ENCODE data around the gene BHLHE23. TPM values are rescaled to one million over a fixed set of nuclear protein-coding genes. Genes with fewer than 3 reads are reported as not detected.

Gene BHLHE23
- total RNA-seq, 1 donor from 2014 or later: not detected

DNA sequence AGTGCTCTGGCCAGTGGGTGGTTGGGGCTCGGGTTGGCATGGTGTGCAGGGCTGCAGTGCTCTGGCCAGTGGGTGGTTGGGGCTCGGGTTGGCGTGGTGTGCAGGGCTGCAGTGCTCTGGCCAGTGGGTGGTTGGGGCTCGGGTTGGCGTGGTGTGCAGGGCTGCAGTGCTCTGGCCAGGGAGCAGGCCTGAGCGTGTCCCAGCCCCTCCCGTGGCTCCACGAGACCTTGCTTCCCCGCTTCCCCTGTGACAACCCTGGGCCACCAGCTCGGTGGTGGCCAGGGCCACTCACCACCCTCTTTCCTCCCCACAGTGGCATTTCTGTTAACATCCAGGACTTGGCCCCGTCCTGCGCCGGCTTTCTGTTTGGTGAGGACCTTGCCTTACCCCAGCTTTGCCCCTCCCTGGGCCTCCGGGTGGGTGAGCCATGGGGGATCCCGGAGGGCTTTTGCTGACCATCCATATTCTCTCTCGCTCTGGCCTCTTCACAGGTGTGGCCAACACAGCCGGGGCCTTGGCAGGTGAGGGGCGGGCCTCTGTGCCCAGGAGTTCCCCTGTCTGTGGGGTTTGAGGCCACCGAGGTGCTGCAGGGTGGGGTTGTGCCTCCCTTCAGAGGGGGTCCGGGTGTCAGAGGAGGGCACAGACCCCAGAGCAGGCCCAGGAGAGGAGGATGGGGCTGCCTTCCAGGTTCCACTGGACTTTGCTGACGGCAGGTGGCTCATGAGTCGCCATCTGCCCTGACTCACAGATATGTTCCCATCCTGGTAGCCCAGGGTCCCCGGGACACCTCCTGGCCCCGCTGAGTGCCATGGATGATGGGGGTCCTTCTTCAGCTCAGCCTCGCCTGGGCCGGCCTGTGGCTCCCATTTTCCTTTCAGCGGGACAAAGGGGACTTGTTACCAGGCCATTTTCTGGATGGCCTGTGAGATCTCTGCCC lies 40.3 kb downstream of the BHLHE23 start:
- Mint-ChIP-seq H3K36me3 (ENCODE audit: low read depth) (no peaks in the 10 kb centered on the region), H3K9me3 (no peaks in the 10 kb centered on the region), H3K27ac (ENCODE audit: unreplicated experiment) (no peak overlapping the region), H3K4me3 (no peak overlapping the region), H3K4me1 (peaks cover 2% of the 10 kb centered on the region), H3K27me3 (ENCODE audit: low read depth) (peaks cover 5% of the 10 kb centered on the region)
- TF ChIP-seq, protein P1, sequence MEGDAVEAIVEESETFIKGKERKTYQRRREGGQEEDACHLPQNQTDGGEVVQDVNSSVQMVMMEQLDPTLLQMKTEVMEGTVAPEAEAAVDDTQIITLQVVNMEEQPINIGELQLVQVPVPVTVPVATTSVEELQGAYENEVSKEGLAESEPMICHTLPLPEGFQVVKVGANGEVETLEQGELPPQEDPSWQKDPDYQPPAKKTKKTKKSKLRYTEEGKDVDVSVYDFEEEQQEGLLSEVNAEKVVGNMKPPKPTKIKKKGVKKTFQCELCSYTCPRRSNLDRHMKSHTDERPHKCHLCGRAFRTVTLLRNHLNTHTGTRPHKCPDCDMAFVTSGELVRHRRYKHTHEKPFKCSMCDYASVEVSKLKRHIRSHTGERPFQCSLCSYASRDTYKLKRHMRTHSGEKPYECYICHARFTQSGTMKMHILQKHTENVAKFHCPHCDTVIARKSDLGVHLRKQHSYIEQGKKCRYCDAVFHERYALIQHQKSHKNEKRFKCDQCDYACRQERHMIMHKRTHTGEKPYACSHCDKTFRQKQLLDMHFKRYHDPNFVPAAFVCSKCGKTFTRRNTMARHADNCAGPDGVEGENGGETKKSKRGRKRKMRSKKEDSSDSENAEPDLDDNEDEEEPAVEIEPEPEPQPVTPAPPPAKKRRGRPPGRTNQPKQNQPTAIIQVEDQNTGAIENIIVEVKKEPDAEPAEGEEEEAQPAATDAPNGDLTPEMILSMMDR (conservative IDR thresholded peaks at IDR 0.05): no peak
- DNase-seq (ENCODE audit: low read depth, low spot score): no peak

DNA sequence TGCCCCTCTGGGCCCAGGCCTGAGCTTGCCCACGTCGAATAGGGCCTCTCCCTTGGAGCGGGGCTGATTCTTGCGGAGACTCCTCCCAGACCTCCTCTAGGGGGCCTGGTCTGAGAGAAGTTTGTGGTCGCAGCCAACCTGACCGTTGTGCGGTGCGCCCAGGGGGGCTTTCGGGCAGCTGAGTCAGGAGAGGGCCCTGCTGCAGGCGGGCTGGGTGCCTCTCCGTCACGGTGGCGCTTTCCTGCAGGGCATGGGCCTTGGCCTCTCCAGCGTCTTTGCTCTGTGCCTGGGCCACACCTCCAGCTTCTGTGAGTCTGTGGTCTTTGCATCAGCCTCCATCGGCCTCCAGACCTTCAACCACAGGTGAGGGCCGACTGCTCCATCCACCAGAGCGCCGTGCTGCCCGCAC lies 41.4 kb downstream of the BHLHE23 start:
- Mint-ChIP-seq H3K27me3 (ENCODE audit: low read depth) (peaks cover 2% of the 10 kb centered on the region), H3K9me3 (no peaks in the 10 kb centered on the region), H3K4me1 (no peaks in the 10 kb centered on the region), H3K36me3 (ENCODE audit: low read depth) (no peaks in the 10 kb centered on the region), H3K4me3 (no peak overlapping the region), H3K27ac (ENCODE audit: unreplicated experiment) (no peak overlapping the region)
- TF ChIP-seq, protein P1 (conservative IDR thresholded peaks at IDR 0.05): no peak
- DNase-seq (ENCODE audit: low read depth, low spot score): no peak

DNA sequence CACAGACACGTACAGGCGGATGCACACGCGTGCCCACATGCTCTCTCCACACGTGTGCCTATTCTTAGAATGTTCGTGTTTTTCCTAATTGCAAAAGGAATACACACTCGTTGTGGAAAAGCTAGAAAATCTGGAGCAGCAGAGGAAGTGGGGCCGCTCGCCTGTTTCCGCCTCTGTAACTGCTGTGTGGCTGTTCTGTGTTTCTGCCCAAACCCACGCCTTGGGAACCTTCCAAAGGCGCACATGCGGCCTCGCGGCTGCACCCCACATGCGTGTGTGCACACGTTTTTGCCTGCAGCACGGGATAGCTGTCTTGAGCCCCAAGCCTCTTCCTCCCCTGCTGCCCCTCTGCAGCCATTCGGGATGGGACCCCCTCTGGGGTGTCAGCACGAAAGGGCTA lies 42.1 kb downstream of the BHLHE23 start:
- Mint-ChIP-seq H3K4me3 (no peak overlapping the region), H3K27ac (ENCODE audit: unreplicated experiment) (no peak overlapping the region), H3K27me3 (ENCODE audit: low read depth) (no peaks in the 10 kb centered on the region), H3K4me1 (no peaks in the 10 kb centered on the region), H3K9me3 (no peaks in the 10 kb centered on the region), H3K36me3 (ENCODE audit: low read depth) (no peaks in the 10 kb centered on the region)
- TF ChIP-seq, protein P1 (conservative IDR thresholded peaks at IDR 0.05): no peak
- no peak for DNase-seq (ENCODE audit: low read depth, low spot score)

DNA sequence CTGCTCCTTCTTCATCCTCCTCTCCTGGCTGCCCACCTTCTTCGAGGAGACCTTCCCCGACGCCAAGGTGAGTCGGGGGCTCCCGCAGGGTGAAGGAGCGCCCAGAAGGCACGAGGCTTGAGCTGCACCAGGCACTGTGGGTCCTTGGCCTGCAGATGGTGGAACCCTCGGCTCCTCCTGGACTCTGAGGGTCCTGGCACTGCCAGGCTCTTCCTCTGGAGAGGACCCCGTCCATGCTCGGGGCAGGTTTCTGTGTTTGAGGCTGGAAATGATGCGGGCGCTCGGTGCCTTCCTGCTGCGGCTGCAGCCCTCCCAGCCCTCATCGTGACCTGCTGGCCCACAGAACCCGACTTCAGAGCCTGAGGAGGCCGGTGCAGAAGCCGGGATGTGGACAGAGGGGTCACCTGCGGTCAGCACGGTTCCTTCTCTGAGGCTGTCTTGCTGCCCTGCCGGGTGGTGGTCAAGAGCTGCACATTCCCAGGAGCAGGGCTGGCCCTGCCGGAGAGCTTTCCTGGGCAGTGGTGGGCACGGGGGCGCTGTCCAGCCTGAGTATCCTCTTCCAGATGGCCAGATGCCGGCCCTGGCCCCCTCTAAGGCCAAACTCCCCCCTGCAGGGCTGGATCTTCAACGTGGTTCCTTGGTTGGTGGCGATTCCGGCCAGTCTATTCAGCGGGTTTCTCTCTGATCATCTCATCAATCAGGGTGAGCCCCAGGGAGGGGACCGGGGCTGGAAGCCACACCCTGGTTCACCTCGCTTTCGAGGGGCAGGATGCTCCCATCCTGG lies 43.0 kb downstream of the BHLHE23 start:
- Mint-ChIP-seq H3K27me3 (ENCODE audit: low read depth) (no peaks in the 10 kb centered on the region), H3K36me3 (ENCODE audit: low read depth) (no peaks in the 10 kb centered on the region), H3K27ac (ENCODE audit: unreplicated experiment) (no peak overlapping the region), H3K4me3 (no peak overlapping the region), H3K4me1 (no peaks in the 10 kb centered on the region), H3K9me3 (no peaks in the 10 kb centered on the region)
- no peak for DNase-seq (ENCODE audit: low read depth, low spot score)
- TF ChIP-seq, protein P1 (conservative IDR thresholded peaks at IDR 0.05): no peak

DNA sequence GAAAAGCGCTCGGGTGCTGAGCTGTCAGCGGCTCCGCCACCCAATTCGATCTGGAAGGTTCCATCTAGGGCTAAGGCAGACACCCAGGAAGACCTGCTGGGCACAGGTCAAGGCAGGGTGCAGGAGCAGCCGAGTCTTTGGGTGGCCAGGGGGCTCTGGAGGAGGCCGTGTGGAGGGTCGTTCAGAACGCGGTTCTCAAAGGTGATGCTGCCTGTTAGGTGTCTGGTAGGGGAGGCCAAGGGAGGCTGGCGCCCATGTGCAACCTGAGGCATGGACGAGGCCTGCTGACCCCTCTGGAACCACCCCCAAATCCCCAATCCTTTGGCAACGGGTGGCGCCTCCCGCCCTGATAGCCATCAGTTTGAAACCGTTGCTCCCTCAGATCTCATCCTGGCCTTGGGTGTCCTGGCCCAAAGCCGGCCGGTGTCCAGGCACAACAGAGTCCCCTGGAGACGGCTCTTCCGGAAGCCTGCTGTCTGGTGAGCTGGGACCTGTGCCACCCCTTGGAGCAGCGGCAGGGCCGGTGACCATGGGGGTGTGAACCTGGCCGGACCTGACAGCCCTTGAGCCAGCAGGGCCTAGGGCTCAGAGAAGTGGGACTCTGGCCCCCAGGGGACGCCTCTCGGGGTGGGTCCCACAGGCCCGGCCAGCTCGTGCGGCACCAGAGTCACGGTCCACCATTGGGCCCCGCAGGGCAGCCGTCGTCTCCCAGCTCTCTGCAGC lies 43.7 kb downstream of the BHLHE23 start:
- no peak for DNase-seq (ENCODE audit: low read depth, low spot score)
- no peaks in the 10 kb centered on the region for H3K27me3 Mint-ChIP-seq (ENCODE audit: low read depth)
- no peaks in the 10 kb centered on the region for H3K9me3 Mint-ChIP-seq
- TF ChIP-seq, protein P1 (conservative IDR thresholded peaks at IDR 0.05): no peak
- no peaks in the 10 kb centered on the region for H3K4me1 Mint-ChIP-seq
- no peak overlapping the region for H3K4me3 Mint-ChIP-seq
- no peaks in the 10 kb centered on the region for H3K36me3 Mint-ChIP-seq (ENCODE audit: low read depth)
- no peak overlapping the region for H3K27ac Mint-ChIP-seq (ENCODE audit: unreplicated experiment)

All from neural crest cell (in vitro differentiated cells).